HTERT RPE-1 (cell line): ENCODE measurements around the gene OSGEP.

Experiments
- in situ Hi-C: fragments of 300-500 bp; cut with MboI; formaldehyde crosslinking; loops from 4 replicates; pipeline ENCODE4 v1.14.3; 2020; ENCODE audit warnings: low sequenced_read_pairs

OSGEP gene

GRCh38 chr14:20400589-20400964 is 54.0 kb downstream of the OSGEP start:
- in situ Hi-C loops: no loop called here

GRCh38 chr14:20397511-20397910 is 57.1 kb downstream of the OSGEP start:
- in situ Hi-C loops: no loop called here
